ENCODE results near the gene REV3L.

- TF ChIP-seq CTCF (conservative IDR thresholded peaks at IDR 0.05; ENCODE audit: low read depth, low read length) (no peak), EZH2 (IDR thresholded peaks at IDR 0.05; ENCODE audit: low read length, unreplicated experiment) (no peak), EZH2phosphoT487 (IDR thresholded peaks at IDR 0.05; ENCODE audit: borderline replicate concordance, low read length) (no peak)
These were observed 213.5 kb downstream of the REV3L start for GRCh38 chr6:111269401-111269970.

Data from PC-3 (cell line).